Inferior parietal cortex (tissue), 1 donor: ENCODE measurements around the gene GALNT18.

Source experiments
- DNase-seq: peaks from one replicate; pipeline ENCODE4 v3.0.0-alpha.2; 2016; ENCODE audit errors: extremely low spot score

GALNT18 gene

GRCh38 chr11:11587122-11587521, 34.7 kb downstream of the GALNT18 start:
- no peak for DNase-seq

- DNase-seq, result no peak
These were observed 35.3 kb downstream of the GALNT18 start for GRCh38 chr11:11586465-11586864.

GRCh38 chr11:11584937-11585336, 36.9 kb downstream of the GALNT18 start:
- DNase-seq, result no peak

GRCh38 chr11:11584530-11584810, 37.3 kb downstream of the GALNT18 start:
- no peak for DNase-seq

GRCh38 chr11:11583801-11584529, 37.8 kb downstream of the GALNT18 start:
- no peak for DNase-seq

- peak; percentile 77 for DNase-seq
These were observed 39.6 kb downstream of the GALNT18 start for GRCh38 chr11:11582011-11582701.

- no peak for DNase-seq
These were observed 40.3 kb downstream of the GALNT18 start for GRCh38 chr11:11581481-11581880.

GRCh38 chr11:11580841-11581411, 40.9 kb downstream of the GALNT18 start:
- DNase-seq, result no peak

GRCh38 chr11:11580012-11580411, 41.8 kb downstream of the GALNT18 start:
- DNase-seq, result no peak

GRCh38 chr11:11579012-11579988, 42.5 kb downstream of the GALNT18 start:
- DNase-seq, result no peak

GRCh38 chr11:11577932-11578911, 43.6 kb downstream of the GALNT18 start:
- DNase-seq, result no peak

- DNase-seq, result no peak
These were observed 44.5 kb downstream of the GALNT18 start for GRCh38 chr11:11577251-11577855.

- no peak for DNase-seq
These were observed 47.2 kb downstream of the GALNT18 start for GRCh38 chr11:11574373-11575287.

- DNase-seq, result no peak
These were observed 49.4 kb downstream of the GALNT18 start for GRCh38 chr11:11572386-11572785.

GRCh38 chr11:11571893-11572292, 49.9 kb downstream of the GALNT18 start:
- DNase-seq, result no peak

- DNase-seq, result no peak
These were observed 51.0 kb downstream of the GALNT18 start for GRCh38 chr11:11570823-11571222.

GRCh38 chr11:11569936-11570491, 51.8 kb downstream of the GALNT18 start:
- no peak for DNase-seq

- no peak for DNase-seq
These were observed 53.1 kb downstream of the GALNT18 start for GRCh38 chr11:11568651-11569229.
